GM12892 (cell line): ENCODE results near the gene RIC1.

Experiments
- POLR2A ChIP-seq: IDR thresholded peaks from 2 replicates; pipeline ENCODE4 v1.6.1; 2011; ENCODE audit warnings: low read depth, low read length, control low read depth
- POLR2AphosphoS5 ChIP-seq: IDR thresholded peaks from 2 replicates; pipeline ENCODE4 v1.6.1; 2011; ENCODE audit warnings: low read depth, low read length, control low read depth
- TAF1 ChIP-seq: IDR thresholded peaks from 2 replicates; pipeline ENCODE4 v1.6.1; 2011; ENCODE audit warnings: low read depth, mild to moderate bottlenecking, control low read depth, low read length, borderline replicate concordance

- no peak for TF ChIP-seq TAF1
- no peak for TF ChIP-seq POLR2AphosphoS5
- no peak for TF ChIP-seq POLR2A
Observed at GRCh38 chr9:5587024-5587423, 41.9 kb upstream of the RIC1 start.
